ENCODE results near the gene SETD3.

The SETD3 gene

GRCh38 chr14:99520571-99521081, 40.0 kb upstream of the SETD3 start:
- Histone ChIP-seq H3K4me2 (no peak overlapping the region), H4K20me1 (ENCODE audit: insufficient read depth) (no peaks in the 10 kb centered on the region), H3K27ac (no peak overlapping the region), H3K79me2 (ENCODE audit: insufficient read depth, low read depth) (no peaks in the 10 kb centered on the region), H2AFZ (ENCODE audit: low read depth) (no peak overlapping the region), H3K4me3 (IDR thresholded peaks at IDR 0.05; ENCODE audit: insufficient read depth, low read depth, low read length) (no peak overlapping the region), H3K4me1 (ENCODE audit: low read depth, poor library complexity, severe bottlenecking) (peaks cover 3% of the 10 kb centered on the region), H3K36me3 (ENCODE audit: insufficient read depth) (no peaks in the 10 kb centered on the region), H3K9ac (no peak overlapping the region), H3K27me3 (ENCODE audit: insufficient read depth, low read depth) (no peaks in the 10 kb centered on the region)
- TF ChIP-seq, protein P1, sequence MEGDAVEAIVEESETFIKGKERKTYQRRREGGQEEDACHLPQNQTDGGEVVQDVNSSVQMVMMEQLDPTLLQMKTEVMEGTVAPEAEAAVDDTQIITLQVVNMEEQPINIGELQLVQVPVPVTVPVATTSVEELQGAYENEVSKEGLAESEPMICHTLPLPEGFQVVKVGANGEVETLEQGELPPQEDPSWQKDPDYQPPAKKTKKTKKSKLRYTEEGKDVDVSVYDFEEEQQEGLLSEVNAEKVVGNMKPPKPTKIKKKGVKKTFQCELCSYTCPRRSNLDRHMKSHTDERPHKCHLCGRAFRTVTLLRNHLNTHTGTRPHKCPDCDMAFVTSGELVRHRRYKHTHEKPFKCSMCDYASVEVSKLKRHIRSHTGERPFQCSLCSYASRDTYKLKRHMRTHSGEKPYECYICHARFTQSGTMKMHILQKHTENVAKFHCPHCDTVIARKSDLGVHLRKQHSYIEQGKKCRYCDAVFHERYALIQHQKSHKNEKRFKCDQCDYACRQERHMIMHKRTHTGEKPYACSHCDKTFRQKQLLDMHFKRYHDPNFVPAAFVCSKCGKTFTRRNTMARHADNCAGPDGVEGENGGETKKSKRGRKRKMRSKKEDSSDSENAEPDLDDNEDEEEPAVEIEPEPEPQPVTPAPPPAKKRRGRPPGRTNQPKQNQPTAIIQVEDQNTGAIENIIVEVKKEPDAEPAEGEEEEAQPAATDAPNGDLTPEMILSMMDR (conservative IDR thresholded peaks at IDR 0.05; ENCODE audit: low read depth, low read length) = no peak

- H4K20me1 ChIP-seq (ENCODE audit: insufficient read depth) = no peaks in the 10 kb centered on the region
- no peak overlapping the region for H2AFZ ChIP-seq (ENCODE audit: low read depth)
- H3K4me1 ChIP-seq (ENCODE audit: low read depth, poor library complexity, severe bottlenecking) = peaks cover 3% of the 10 kb centered on the region
- H3K4me2 ChIP-seq = no peak overlapping the region
- no peak overlapping the region for H3K9ac ChIP-seq
- TF ChIP-seq, protein P1 (conservative IDR thresholded peaks at IDR 0.05; ENCODE audit: low read depth, low read length) = no peak
- H3K27ac ChIP-seq = no peak overlapping the region
- H3K36me3 ChIP-seq (ENCODE audit: insufficient read depth) = no peaks in the 10 kb centered on the region
- no peak overlapping the region for H3K4me3 ChIP-seq (IDR thresholded peaks at IDR 0.05; ENCODE audit: insufficient read depth, low read depth, low read length)
- no peaks in the 10 kb centered on the region for H3K27me3 ChIP-seq (ENCODE audit: insufficient read depth, low read depth)
- H3K79me2 ChIP-seq (ENCODE audit: insufficient read depth, low read depth) = no peaks in the 10 kb centered on the region
Measured at GRCh38 chr14:99519931-99520421, 39.3 kb upstream of the SETD3 start.

- Histone ChIP-seq H4K20me1 (ENCODE audit: insufficient read depth) (no peaks in the 10 kb centered on the region), H3K4me2 (no peak overlapping the region), H3K9ac (no peak overlapping the region), H3K79me2 (ENCODE audit: insufficient read depth, low read depth) (no peaks in the 10 kb centered on the region), H3K36me3 (ENCODE audit: insufficient read depth) (no peaks in the 10 kb centered on the region), H3K27me3 (ENCODE audit: insufficient read depth, low read depth) (no peaks in the 10 kb centered on the region), H3K4me1 (ENCODE audit: low read depth, poor library complexity, severe bottlenecking) (peaks cover 3% of the 10 kb centered on the region), H3K4me3 (IDR thresholded peaks at IDR 0.05; ENCODE audit: insufficient read depth, low read depth, low read length) (no peak overlapping the region), H3K27ac (no peak overlapping the region), H2AFZ (ENCODE audit: low read depth) (no peak overlapping the region)
- TF ChIP-seq, protein P1 (conservative IDR thresholded peaks at IDR 0.05; ENCODE audit: low read depth, low read length) = no peak
Measured at GRCh38 chr14:99519347-99519881, 38.8 kb upstream of the SETD3 start.

DNA sequence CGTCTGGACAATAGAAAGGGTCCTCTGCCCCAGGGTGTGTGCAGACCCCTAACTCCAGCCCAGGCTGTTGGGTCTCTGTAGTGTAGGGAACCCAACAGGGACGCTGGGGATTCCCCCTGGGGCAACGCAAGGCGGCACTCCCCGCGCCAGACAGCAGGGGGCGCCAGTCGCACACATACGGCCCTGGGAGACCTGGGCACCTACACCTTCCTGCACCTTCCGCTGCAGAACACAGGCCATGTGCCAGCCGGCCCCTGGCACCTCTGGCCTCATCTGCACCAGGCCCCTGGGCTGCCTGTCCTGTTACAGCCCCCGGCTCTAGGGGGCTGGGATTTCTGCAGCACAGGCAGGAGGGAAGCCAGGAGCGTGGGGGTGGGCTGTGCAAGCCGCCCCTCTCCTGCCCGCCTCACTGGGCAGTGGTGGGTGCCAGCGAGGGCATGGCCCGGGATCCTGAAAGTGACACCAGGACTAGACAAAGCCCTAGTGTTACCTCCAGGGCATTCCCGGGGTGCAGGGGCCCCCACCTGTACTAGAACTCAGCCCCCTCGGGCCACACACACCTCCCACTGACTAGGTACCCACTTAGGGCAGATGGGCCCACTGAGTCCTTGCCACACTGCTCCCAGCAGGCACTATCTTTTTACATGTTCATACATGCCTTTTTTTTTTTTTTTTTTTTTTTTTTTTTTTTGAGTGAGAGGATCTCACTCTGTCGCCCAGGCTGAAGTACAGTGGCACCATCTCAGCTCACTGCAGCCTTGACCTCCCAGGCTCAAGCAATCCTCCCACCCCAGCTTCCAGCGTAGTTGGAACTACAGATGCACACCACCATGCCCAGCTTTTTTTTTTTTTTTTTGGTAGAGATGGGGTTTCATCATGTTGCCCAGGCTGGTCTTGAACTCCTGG, 38.0 kb upstream of the SETD3 start:
- no peaks in the 10 kb centered on the region for H3K27me3 ChIP-seq (ENCODE audit: insufficient read depth, low read depth)
- H3K9ac ChIP-seq = no peak overlapping the region
- no peak overlapping the region for H3K4me2 ChIP-seq
- no peaks in the 10 kb centered on the region for H4K20me1 ChIP-seq (ENCODE audit: insufficient read depth)
- H3K4me3 ChIP-seq (IDR thresholded peaks at IDR 0.05; ENCODE audit: insufficient read depth, low read depth, low read length) = no peak overlapping the region
- H3K36me3 ChIP-seq (ENCODE audit: insufficient read depth) = no peaks in the 10 kb centered on the region
- H3K4me1 ChIP-seq (ENCODE audit: low read depth, poor library complexity, severe bottlenecking) = peaks cover 3% of the 10 kb centered on the region
- no peak overlapping the region for H2AFZ ChIP-seq (ENCODE audit: low read depth)
- H3K79me2 ChIP-seq (ENCODE audit: insufficient read depth, low read depth) = no peaks in the 10 kb centered on the region
- H3K27ac ChIP-seq = no peak overlapping the region
- TF ChIP-seq, protein P1 (conservative IDR thresholded peaks at IDR 0.05; ENCODE audit: low read depth, low read length) = peak; percentile 85

Data from KMS-11 (cell line).